ENCODE results near the gene DCDC2C.

- no peak for TF ChIP-seq ELF1 (tag; IDR thresholded peaks at IDR 0.05)
- TF ChIP-seq POLR2A (conservative IDR thresholded peaks at IDR 0.05) = no peak
- TF ChIP-seq ZNF740 (CRISPR knock-in tag; IDR thresholded peaks at IDR 0.05) = no peak
- no peak for TF ChIP-seq ZNF740 (tag; IDR thresholded peaks at IDR 0.05)
- peak; percentile 14 to 49 (median 29); a peak in 2 of 6 replicates for TF ChIP-seq CTCF (IDR thresholded peaks at IDR 0.05 in 2 of 3, conservative IDR thresholded peaks at IDR 0.05 in 1 of 3; ENCODE audit: insufficient read depth in 2 of 3, low read depth in 1 of 3, low read length in 3 of 3)
- TF ChIP-seq EZH2 (IDR thresholded peaks at IDR 0.05; ENCODE audit: borderline replicate concordance, low read depth, low read length) = no peak
- no peak for TF ChIP-seq ZBTB43 (CRISPR knock-in tag; IDR thresholded peaks at IDR 0.05)
- no peak for TF ChIP-seq HDAC3 (IDR thresholded peaks at IDR 0.05; ENCODE audit: borderline replicate concordance, partially characterized antibody)
These were observed 11.0 kb upstream of the DCDC2C start for GRCh38 chr2:3692375-3692774.
